K562 (cell line): ENCODE measurements around the gene BRF1.

Experiments used
- ARNT ChIP-seq, 2 experiments: fragments of 450-650 bp; IDR thresholded peaks; 2 replicates each; pipeline ENCODE4 v1.6.1; 2016; ENCODE audit warnings: mild to moderate bottlenecking in 1 of 2
- ELF1 ChIP-seq: fragments of 200-800 bp; sonication (Bioruptor generic); IDR thresholded peaks from 2 replicates; pipeline ENCODE4 v1.6.1; 2016; ENCODE audit warnings: missing genetic modification characterization, missing compliant biosample characterization
- KLF1 ChIP-seq: fragments of 450-650 bp; IDR thresholded peaks from 2 replicates; pipeline ENCODE4 v1.6.1; 2016; ENCODE audit warnings: missing genetic modification characterization, missing compliant biosample characterization
- NCOR1 ChIP-seq: fragments of 450-650 bp; IDR thresholded peaks from 2 replicates; pipeline ENCODE4 v1.6.1; 2016; ENCODE audit warnings: mild to moderate bottlenecking, moderate library complexity
- NFIX ChIP-seq: fragments of 250-450 bp; sonication (Bioruptor Pico); IDR thresholded peaks from 2 replicates; pipeline ENCODE4 v1.4.0; 2020; ENCODE audit warnings: low read depth, mild to moderate bottlenecking, moderate library complexity
- NR2C2 ChIP-seq, 2 experiments: fragments of 200-800 bp in 1 of 2; sonication (Bioruptor generic) in 1 of 2; sonication (generic) in 1 of 2; formaldehyde crosslinking in 1 of 2; IDR thresholded peaks; 2 replicates each; pipeline versions ENCODE4 v1.6.1 to v1.8.0; 2016 to 2022; ENCODE audit warnings: mild to moderate bottlenecking in 1 of 2, missing compliant biosample characterization in 1 of 2, missing genetic modification characterization in 1 of 2, missing genetic modification reagents in 1 of 2
- POLR2AphosphoS5 ChIP-seq: IDR thresholded peaks from 2 replicates; pipeline ENCODE4 v1.6.1; 2011; ENCODE audit warnings: mild to moderate bottlenecking, low read depth, low read length, moderate library complexity; ENCODE audit not compliant: control insufficient read depth, insufficient read depth
- SRSF3 ChIP-seq: fragments of 200-400 bp; formaldehyde crosslinking; IDR thresholded peaks from 2 replicates; pipeline ENCODE4 v1.6.1; 2016; ENCODE audit warnings: mild to moderate bottlenecking, low read length, moderate library complexity; ENCODE audit not compliant: insufficient read depth
- TF ChIP-seq, protein P1 (sequence below), 3 experiments: IDR thresholded peaks in 2 of 3; conservative IDR thresholded peaks in 1 of 3; 2 replicates each; pipeline ENCODE4 v1.5.1; 2011 to 2012; ENCODE audit warnings: low read length in 3 of 3, mild to moderate bottlenecking in 3 of 3, control low read depth in 2 of 3, improper control_type of control experiment in 1 of 3, inconsistent platforms in 1 of 3, low read depth in 1 of 3, mixed read lengths in 1 of 3, moderate library complexity in 1 of 3; ENCODE audit not compliant: insufficient read depth in 2 of 3
- TF ChIP-seq, protein P2 (sequence below): sonication (generic); formaldehyde crosslinking; IDR thresholded peaks from 2 replicates; pipeline ENCODE4 v1.8.0; 2022; ENCODE audit warnings: mild to moderate bottlenecking, missing genetic modification reagents, borderline replicate concordance
- TF ChIP-seq, protein P3 (sequence below): sonication (generic); formaldehyde crosslinking; IDR thresholded peaks from 2 replicates; pipeline ENCODE4 v1.8.0; 2022; ENCODE audit warnings: missing genetic modification reagents, mild to moderate bottlenecking, borderline replicate concordance

DNA sequence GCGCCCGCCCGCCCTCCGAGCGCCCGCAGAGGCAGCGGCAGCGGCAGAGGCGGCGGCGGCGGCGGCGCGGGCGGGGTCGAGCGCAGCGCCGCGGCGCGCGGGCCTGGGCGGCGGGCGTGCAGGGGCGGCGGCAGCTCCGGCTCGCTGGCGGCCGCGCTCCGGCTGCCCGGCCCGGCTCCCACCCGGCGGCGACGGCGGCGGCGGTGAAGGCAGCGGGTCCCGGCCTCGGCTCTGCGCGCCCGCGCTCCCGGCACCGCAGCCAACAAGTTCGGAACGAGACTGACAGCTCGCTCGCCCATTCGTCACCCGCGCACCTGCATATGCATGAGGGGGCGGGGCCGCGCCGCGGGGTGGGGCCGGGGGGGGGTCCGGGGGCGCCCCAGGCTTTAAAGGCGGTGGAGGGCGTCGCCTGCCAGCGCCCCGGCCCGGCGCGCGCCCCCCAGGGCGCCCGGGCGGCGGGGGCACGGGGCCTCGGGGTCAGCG, 132.3 kb downstream of the BRF1 start, which contains the start of gene JAG2:
- TF ChIP-seq, protein P1, sequence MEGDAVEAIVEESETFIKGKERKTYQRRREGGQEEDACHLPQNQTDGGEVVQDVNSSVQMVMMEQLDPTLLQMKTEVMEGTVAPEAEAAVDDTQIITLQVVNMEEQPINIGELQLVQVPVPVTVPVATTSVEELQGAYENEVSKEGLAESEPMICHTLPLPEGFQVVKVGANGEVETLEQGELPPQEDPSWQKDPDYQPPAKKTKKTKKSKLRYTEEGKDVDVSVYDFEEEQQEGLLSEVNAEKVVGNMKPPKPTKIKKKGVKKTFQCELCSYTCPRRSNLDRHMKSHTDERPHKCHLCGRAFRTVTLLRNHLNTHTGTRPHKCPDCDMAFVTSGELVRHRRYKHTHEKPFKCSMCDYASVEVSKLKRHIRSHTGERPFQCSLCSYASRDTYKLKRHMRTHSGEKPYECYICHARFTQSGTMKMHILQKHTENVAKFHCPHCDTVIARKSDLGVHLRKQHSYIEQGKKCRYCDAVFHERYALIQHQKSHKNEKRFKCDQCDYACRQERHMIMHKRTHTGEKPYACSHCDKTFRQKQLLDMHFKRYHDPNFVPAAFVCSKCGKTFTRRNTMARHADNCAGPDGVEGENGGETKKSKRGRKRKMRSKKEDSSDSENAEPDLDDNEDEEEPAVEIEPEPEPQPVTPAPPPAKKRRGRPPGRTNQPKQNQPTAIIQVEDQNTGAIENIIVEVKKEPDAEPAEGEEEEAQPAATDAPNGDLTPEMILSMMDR (IDR thresholded peaks at IDR 0.05 in 2 of 3, conservative IDR thresholded peaks at IDR 0.05 in 1 of 3; ENCODE audit: insufficient read depth in 2 of 3, low read depth in 1 of 3, low read length in 3 of 3) = no peak
- TF ChIP-seq, protein P2, sequence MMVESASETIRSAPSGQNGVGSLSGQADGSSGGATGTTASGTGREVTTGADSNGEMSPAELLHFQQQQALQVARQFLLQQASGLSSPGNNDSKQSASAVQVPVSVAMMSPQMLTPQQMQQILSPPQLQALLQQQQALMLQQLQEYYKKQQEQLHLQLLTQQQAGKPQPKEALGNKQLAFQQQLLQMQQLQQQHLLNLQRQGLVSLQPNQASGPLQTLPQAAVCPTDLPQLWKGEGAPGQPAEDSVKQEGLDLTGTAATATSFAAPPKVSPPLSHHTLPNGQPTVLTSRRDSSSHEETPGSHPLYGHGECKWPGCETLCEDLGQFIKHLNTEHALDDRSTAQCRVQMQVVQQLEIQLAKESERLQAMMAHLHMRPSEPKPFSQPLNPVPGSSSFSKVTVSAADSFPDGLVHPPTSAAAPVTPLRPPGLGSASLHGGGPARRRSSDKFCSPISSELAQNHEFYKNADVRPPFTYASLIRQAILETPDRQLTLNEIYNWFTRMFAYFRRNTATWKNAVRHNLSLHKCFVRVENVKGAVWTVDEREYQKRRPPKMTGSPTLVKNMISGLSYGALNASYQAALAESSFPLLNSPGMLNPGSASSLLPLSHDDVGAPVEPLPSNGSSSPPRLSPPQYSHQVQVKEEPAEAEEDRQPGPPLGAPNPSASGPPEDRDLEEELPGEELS (CRISPR knock-in tag) = no peak
- TF ChIP-seq NR2C2 (CRISPR knock-in tag; IDR thresholded peaks at IDR 0.05) (no peak), NR2C2 (tag; IDR thresholded peaks at IDR 0.05) (no peak), POLR2AphosphoS5 (no peak), KLF1 (tag) (no peak), ARNT (IDR thresholded peaks at IDR 0.05) (no peak), SRSF3 (no peak), NCOR1 (no peak), NFIX (CRISPR knock-in tag) (no peak), ELF1 (tag) (no peak)
- TF ChIP-seq, protein P3, sequence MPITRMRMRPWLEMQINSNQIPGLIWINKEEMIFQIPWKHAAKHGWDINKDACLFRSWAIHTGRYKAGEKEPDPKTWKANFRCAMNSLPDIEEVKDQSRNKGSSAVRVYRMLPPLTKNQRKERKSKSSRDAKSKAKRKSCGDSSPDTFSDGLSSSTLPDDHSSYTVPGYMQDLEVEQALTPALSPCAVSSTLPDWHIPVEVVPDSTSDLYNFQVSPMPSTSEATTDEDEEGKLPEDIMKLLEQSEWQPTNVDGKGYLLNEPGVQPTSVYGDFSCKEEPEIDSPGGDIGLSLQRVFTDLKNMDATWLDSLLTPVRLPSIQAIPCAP = no peak
